Activated CD8-positive, alpha-beta memory T cell treated with anti-CD3 and anti-CD28 coated beads for 1 hour (primary cell): ENCODE data around the gene BRPF1.
"Not testable (repeated sequence)": the region's sequence is repeated elsewhere in the genome, so short reads cannot be mapped to it uniquely, and the experiment has no call there.

Experiments used
- DNase-seq, 2 donors: peaks; one replicate each; pipeline ENCODE4 v3.0.0-alpha.2; 2020; ENCODE audit warnings: low read depth in 1 of 2; ENCODE audit errors: extremely low read depth in 1 of 2

The BRPF1 gene

DNA sequence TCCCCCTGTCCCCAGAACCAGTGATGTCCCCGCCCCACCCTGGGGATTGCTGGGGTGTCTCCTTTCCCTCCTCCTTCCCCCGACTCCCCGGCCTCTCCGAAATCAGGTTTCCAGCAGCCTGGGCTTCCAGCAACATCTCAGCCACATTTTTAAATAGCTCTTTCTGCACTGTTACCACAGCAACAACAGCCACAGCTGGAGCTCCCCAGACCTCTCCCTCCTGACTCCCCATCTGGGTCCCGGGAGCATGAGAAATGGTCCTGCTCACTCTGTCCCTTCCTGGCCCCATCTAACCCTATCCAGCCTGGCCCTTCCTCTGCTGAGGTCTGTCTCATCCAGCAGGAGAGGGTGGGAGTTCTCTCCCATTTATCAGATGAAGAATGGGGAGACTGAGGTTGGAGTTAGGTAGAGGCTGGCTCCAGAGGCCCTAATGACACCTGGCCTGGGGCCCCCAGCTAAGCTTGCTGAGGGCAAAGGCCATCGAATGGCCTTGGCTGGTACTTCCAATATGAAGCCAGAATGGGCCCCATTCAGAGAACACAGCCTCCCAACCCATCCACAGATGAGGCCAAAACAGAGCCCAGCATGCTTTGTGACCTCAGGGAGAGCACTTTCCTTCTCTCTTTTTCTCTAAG lies 36.7 kb downstream of the BRPF1 start:
- DNase-seq = no peak

DNA sequence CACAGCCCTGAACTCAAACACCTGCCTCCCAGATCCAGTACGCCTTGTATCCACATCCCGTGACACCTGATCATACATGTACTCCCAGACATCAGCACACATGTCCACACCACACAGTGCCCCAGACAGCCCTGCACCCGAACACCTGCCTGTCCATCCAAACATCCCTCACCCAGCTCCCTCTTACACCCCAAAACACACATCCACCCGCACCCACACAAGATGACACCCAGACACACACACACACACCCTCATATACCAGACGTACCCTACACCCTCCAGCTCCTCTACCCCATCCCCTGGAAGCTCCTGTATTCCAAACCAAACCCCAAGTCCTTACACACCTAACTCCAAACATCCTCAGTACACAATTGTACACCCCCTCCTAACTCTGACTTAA lies 37.5 kb downstream of the BRPF1 start:
- no peak for DNase-seq

DNA sequence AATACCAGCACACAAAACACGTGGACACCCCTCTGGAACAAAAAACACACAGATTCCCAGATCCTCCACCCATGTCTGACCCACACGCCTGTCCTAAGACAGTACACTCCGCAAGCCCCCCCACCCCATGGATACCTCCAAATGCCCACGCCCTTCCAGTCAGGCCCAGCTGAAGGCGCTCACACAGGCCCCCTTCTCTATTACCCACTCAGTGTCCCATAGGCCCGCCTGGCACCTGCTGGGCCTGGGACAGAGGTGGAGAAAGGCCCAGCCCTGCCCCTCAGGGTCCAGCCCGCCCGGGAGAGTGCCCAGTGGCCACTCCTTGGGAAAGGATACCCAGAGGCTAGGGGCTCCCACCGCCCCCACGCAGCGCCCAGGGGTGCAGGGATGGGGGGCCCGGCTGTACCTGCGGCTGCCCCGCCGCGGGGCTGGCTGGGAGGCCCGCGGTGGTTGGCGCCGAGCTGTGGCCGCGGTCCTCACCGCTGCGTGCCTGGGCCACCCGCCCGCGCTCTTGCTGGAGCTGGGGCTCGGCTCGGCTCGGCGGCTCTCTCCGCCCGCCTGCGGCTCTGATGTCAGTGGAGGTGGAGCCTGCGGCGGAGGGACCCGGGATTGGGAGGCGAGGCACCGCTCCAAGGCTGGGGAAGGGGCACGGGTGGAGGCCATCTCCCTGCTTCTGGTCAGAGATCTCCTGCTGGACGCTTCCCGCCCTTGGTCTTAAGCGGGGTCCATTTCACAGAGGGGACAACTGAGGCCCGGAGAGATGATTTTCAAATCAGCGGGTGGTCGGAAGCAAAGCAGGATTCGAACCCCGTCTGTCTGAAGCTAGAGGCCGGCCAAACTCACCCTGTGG lies 38.1 kb downstream of the BRPF1 start, which contains the start of gene CAMK1:
Gene CAMK1 (minus strand): TSS at position 522 of the 850 bp plus-strand sequence. CDS start 2,198 bp downstream, outside the sequence.
- DNase-seq = peak in 1 of 2 donors; percentile 37

DNA sequence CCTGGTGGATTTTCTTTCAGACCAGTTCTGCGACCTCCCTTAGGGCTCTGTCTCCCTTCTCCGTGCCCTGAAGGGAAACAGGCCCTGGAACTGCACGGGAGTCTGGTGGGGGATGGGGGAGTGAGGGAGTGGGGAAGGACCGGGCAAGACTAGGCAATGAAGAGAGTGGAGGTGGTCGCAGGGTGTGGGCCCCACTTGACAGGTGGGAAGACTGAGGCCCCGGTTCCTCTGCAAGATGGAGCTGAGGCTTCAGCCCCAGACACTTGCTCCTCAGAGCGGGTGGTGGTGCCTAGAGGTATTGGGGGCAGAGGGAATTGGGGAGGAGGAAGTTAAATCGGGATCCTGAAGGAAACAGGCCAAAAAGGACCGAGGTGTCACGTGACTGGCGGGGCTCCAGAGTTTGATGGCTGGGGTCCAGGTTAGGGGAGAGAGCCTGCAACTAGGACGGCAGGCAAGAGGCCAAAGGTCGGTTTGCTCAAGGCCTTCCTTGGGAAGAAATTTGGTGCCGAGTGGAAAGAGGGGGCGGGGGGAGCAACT lies 38.8 kb downstream of the BRPF1 start:
- no peak for DNase-seq

DNA sequence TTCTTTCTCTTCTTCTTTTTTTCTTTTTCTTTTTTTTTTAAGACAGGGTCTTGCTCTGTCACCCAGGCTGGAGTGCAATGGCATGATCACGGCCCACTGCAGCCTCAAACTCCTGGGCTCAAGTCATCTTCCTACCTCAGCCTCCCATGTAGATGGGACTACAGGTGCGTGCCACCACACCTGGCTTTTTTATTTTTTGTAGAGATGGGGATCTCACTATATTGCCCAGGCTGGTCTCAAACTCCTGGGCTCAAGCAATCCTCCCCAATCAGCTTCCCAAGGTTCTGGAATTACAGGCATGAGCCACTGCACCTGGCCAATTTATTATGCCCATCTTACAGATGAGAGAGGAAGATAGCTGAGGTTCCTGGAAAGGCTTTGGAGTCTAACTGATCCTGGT lies 39.5 kb downstream of the BRPF1 start:
- not testable (repeated sequence) for DNase-seq

DNA sequence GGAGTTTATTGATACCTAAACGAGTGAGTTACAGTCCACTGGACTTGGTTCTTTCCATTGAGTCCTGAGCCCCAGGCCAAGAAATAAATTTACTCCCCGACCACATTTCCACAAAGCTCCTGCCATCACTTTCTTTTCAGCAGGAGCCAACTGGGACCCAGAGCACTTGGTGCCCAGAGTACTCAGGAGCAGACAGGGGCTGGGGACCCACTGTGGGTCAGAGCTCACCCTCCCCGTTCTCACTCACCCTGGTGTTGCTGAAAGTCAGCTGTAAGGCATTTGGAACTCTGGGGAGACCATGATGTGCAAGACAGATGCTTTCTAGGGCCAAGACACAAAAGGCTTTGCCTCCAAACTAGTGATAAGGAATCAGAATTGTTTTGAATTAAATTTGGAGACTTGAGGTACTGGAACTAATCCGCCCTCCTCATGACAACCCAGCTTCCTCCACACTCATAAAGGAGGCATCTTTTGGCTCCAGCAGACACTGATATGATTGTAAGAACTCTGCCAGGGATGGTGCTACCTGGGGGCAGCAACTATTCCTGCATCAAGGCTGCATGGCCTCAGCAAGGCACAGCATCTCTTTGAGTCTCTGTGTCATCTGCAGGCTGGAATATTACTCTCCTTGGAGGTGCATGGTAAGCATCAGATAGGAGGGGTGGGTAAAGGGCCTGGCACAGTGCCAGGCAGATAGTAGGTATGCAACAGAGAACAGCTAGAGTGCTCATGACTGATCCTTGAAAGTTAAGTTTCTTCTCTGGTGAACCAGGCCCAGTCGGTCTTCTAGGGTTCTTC lies 45.6 kb downstream of the BRPF1 start:
- DNase-seq = no peak

DNA sequence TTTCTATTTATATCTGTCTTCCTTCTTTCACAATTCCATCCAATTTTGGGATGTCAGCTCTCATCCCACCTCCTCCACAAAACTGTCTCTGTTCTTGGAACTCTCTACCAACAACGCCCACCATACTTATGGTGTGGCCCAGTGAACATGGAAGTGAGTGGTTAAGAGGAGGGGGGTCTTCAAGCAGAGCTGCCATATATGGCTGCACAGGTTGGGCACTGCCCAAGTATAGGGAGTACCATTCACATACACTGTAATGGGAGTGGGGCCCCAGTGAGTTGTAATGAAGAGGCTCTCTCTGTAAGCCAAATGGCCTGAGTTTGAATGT lies 46.1 kb downstream of the BRPF1 start:
- DNase-seq = no peak

DNA sequence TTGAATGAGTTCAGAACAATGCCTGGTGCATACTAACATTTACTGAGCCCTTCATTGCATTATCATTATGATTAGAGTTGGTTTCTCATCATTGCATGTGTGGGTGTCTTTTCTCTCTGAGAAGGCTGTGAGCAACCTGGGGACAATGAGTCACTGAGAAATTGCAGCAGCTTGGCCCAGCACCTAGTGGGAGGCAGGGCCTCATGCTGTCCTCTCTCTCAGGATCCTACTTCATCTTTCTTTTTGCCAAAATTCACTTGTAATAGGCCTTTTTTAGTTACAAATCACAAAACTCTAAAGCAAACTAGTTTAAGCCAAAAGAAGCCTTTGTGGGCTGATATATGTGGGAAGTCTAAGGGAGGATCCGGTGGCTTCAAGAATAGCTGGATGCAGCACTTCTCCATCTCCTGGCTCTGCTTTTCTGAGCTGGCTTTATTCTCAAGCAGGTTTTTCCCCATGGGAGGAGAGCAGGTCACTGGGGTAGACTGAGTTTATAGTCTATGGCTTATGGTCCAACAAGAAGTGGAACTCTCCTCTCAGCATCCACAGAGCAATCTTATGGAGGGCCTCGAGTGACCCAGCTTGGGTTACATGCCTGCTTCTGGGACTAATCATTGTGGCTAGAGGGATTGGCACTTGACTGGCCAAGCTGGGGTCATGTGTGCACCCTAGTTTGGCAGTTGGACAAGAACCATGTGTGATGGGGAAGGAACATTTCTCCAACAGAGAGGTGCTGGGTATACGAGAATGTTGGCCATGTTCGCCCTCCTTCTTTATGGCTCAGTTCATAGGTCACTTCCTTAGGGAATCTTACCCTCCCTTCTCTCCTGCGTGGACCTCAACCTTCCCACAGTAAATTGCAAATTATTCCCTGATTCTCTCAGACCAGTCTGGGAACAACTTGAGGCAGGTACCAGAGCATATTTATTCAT lies 46.9 kb downstream of the BRPF1 start:
- no peak for DNase-seq

DNA sequence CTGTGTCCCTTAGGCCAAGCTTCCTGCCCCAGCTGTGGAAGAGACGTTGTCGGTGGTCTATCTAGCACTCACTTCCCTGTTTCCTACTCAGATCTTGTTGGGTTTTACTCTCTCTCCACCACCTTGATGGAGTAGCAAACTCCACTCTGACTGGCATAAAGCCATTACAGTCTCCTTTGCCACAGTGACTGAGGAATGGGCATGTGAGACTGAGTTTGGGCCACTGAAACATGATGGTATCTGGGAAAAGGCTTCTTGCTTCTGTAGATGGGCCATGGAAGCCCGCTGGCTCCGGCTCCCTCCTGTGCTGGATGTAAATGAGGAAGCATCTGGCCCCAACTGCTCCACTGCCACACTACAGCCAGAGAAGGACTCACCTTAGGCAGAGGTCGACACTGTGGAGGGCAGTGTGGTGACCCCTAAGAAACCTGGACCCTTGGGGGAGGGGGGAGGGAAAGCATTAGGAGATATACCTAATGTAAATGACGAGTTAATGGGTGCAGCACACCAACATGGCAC lies 47.6 kb downstream of the BRPF1 start:
- no peak for DNase-seq

DNA sequence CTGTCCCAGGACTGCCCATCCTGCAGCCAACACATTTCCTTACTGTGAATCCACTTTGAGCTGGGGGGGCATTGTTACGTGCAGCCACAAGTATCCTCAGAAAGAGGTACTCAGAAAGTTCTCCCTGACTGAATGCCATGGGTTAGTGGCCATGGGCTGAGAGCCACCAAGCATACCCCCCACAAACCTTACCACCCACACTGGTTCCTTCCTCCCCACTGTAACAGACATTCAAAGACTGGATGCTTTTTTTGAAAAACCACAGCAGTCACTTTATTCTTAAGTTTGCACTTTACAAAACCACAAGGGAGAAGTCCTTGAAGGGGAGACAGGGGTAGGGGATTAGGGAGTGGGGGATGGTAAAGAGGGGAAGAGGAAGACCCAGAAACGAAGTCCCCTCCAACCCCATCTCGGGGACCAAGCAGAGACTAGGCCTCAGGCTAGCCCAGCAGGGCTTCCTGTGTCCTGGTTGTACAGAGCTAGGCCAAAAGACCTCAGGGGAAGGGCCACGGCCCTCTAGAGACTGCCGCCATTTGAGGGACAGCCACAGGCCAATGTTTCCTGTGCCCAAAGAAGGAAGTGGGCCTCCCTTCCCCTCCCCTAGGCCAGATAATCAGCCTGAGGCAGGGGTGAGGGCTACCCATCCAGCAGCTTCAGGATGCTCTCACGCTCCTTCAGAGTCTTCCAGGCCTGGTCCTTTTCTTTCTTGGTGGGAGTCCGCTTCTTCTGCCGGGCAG lies 48.4 kb downstream of the BRPF1 start:
- no peak for DNase-seq

DNA sequence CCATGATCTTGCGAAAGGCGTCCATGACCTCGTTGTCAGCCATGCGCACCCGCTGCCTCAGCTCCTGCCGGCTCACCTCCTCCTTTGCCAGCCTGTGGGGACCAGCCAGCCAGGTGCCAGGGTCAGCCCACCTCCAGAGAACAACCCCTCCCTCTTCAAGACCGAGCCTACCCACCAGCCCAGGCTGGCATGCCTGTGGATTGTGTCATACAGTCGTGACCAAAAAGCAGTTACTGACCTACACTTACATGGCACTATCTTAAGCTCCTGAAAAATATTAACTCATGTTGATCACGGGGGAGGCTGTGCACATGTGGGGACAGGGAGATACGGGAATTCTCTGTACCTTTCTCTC lies 48.9 kb downstream of the BRPF1 start:
- DNase-seq = no peak

DNA sequence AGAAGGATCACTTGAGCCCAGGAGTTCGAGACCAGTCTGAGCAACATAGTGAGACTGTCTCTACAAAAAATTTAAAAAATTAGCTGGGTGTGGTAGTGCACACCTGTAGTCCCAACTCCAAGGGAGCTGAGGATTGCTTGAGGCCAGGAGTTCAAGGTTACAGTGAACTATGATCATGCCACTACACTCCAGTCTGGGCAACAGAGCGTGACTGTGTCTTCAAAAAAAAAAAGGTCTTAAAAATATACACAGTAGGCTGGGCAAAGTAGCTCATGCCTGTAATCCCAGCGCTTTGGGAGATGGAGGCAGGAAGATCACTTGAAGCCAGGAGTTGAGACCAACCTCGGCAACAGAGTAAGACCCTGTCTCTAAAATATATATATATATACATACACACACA lies 49.4 kb downstream of the BRPF1 start:
- DNase-seq = no peak

DNA sequence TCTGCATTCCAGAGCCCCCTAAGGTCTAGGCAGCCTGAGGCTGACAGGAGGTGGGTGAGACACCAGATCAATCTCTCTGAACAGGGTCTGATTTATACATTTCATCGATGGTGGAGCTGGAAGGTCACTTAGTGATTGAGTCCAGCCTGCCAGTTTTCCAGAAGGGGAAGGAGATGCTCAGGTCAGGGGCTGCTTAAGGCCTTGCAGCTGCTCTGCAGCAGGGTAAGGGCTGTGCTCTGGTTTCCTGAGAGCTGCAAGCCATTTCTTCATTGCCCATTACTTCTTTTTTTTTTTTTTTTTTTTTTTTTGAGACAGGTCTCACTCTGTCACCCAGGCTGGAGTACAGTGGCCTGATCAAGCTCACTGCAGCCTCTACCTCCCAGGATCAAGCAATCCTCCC lies 50.0 kb downstream of the BRPF1 start:
- DNase-seq = no peak

DNA sequence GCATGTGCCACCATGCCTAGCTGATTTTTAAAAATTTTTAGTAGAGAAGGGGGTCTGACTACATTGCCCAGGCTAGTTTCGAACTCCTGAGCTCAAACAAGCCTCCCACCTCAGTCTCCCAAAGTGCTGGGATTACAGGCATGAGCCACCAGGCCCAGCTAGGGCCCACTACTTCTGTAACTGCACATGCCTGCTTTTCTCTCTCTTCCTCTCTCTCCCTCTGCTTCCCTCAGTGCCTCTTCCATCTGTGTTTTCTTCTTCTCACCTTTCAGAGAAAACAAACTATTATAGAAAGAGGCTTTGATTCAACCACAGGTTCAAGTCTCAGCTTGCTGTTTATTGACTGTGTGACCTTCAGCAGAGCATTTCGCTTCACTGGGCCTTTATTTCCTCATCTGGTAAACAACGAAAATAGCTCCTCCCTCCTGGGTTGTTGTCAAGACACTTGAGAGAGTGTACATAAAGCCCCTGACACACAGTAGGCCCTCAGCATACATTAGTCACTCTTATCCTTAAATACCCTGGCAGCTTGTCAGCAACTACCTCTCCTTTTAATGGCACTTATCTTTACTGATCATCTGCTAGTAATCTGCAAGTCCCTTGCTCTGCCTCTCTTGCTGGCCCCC lies 50.6 kb downstream of the BRPF1 start:
- DNase-seq = no peak

DNA sequence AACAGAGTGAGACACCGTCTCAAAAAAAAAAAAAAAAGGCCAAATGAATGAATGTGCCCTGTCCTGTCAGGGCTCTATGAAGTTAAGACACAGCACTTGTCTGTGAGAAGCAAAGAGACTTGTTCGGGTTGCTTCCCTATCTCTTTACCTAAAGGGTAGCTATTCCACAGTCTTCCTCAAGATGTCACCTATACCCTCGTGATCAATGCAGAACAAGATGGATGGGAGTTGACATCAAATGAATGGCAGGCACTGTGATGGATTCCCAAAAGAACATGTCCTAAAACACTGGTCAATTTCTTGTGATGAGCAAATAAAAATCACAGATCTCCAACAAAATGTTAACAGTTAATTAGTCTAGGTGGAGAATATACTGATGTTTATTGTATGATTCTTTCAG lies 51.2 kb downstream of the BRPF1 start:
- DNase-seq = no peak

DNA sequence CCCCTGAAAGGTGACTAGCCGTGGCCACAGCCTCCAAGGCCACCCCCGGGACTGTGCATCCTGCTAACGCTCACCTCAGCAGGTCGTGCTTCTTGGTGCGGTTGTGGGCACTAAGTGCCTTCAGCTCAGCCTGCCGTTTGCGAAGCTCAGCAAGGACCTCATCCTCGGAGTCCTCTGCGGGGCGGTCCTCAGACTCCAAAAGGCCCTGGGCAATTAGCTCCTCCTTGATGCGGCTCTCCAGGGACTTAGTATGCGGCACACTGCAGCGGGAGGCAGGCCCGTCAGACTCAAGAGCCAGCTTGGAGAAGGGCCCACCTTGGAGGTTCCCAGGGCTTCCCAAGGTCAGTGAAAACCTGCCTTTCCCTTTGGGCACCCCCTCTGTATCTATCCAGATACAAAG lies 52.4 kb downstream of the BRPF1 start:
- no peak for DNase-seq

DNA sequence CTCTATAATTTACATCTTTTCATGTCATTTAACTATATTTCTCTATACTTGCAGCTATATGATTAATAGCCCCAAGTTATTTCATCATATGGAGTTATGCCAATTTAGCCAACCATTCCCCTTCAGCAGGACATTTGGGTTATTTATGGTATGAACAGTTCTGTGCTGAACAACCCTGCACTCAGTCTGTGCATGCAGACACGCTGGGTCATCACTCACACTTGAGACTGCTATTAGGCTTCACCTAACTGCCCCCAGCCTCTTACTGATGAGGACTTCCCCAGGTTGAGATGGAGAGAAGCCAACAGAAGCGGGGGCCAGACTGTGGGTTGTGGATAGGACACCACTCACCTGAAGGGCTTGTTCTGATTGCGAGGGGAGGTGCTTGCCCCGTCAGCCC lies 53.4 kb downstream of the BRPF1 start:
- DNase-seq = no peak

DNA sequence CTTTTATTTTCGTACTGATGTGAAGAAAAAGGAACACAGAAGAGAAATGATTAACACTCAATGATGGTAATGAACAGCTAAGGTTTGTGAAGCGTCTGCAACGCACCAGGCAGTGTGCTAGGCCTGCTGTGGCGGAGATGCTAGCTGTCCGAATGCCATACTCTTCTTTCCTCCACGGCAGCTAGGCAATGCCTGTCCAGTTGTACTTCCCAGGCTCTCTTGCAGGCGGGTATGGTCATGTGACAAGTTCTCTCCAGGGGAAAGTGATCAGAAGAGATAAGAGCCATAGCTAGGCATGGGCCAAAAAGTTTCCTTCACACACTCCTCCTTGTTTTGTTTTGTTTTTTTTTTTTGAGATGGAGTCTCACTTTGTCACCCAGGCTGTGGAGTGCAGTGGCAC lies 54.1 kb downstream of the BRPF1 start:
- DNase-seq = no peak

DNA sequence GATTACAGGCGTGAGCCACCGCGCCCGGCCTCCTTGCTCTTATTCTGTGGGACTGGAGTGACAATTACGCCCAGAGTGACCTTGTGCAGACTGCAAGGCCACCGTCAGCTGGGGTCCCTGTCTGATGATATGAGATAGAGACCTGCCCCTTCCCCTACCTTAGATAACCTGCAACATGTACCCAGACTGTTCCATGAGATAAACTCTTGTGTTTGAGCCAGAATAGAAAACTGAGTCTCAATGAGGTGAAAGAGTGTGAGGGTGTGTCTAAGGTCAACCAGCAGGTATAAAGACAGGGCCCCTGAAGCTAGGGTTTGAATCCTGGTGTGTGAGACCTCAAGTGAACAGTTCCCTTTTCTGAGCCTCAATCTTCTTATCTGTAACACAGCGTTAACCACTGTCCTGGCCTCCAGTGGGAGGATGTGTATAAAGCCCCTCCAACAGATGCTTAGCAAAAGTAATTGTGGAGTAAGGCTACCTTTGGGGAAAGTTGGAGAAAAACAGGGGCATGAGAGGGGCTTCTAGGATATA lies 54.7 kb downstream of the BRPF1 start:
- no peak for DNase-seq
